Central memory CD4-positive, alpha-beta T cell (primary cell): ENCODE measurements around the gene MTM1.

ENCODE experiments used
- DNase-seq: peaks from one replicate; pipeline ENCODE4 v3.0.0; 2022

MTM1 gene

DNA sequence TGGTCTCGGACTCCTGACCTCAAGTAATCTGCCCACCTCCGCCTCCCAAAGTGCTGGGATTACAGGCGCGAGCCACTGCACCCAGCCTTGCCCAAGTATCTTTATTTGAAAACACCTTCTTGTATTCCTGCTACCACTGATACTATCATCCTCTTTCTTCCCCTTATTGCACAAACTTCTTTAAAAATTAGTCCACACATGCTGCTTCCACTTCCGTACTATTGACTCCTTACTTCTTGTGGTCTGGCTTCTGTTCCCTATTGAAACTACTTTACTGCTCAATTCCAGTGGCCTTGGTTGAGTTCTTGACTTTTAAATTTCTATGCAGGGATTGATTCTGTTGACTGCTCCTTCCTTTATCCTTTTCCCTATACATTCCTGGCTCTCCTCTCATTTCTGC lies 38.8 kb downstream of the MTM1 start:
- DNase-seq: no peak

DNA sequence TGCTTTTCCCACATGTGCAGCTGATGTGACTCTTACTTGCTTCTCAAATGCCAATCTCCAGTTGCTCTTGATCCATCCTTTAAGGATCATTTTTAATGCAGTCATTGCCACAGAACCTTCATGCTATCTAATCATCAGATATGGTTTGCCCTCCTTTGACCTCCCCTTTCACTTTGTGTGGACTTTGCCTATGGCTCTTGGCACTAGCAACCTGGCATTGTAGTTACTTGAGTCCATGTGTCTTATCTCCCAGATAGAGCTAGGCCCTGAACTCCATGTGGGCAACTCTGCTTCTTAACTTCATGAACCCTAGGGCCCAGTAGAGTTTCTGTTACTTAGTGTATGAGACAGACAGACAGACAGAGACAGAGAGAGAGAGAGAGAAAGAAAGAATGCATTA lies 41.6 kb downstream of the MTM1 start:
- no peak for DNase-seq

DNA sequence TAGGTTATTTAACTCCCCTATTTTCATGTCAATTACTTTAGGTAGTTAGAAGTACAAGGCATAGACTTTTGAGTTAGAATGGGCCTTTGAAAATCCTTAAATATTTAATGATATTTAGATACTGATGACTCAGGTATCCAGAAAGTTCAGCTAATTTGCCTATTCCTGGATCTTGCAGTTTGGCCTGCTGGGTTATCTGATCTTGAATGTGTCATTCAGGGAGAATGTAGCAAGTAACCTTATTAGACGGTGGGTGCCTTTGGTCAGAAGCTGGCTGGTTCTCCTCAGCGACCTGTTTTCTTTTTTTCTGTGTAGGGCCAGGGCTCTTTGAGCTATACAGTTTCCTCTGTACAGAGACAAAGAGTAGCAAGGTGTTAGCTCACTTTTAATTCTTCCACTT lies 42.0 kb downstream of the MTM1 start:
- no peak for DNase-seq

DNA sequence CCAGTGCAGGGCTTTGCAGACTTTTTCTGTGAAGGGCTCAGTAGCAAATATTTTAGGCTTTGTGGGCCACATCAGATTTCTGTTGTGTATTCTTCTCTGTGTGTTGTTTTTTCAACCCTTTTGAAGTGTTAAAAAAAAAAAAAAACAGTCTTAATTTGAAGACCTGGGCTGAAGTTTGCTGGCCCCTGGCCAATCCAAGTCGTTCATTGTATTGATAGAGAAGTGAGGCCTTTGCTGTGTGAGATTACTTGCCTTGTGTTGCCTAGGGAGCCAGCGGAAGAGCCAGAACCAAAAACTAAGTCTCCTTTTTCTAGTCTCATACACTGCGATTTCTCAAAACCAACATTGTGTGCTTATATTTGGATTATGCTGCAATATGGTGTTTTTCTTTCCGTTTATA lies 46.9 kb downstream of the MTM1 start:
- no peak for DNase-seq

DNA sequence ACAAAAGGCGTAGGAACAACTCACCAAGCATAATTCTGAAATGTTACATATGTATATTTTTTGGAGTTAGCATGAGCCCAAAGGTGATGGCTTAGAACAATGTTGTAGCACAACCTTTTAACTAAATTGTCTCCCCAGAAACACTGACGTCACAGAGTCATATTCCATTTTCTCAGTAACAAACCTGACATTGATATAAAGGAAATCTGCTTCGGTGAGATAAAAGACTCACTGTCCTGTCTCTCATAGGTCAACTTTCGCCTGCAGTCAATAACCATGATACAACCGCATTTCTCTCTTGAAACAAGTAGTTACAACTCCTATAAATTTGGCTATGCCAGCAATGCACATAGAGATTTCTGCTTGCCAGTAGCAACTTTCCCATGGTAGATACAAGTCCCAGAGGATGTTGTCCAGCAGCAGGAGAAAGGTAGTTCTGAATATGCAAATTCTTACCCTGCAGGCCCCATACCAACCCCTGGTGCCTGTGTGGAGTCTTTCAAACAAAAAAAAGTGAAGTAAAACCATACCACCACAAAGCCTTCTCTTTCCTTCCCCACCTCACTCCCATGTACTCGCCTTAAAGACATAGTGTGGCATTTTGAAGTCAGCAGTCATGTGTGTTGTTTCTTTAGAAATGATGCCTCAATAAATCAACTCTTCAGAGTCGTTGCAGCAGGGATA lies 47.9 kb downstream of the MTM1 start:
- no peak for DNase-seq

DNA sequence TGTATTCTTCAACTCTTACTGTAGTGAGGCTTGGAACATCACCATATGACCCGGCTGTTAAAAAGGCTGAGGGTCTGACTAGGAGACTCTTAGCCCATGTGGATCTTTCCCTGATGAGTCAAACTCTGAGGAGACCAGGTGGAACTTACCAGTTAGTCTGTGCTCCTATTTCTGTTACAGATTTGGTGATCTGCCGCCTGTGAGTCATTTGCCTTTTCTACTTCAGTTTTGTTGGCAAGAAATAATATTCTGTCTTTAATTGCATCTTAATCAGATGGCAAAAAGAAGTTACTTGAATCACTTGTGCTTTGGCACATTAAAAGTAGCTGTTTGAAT lies 48.4 kb downstream of the MTM1 start:
- no peak for DNase-seq

DNA sequence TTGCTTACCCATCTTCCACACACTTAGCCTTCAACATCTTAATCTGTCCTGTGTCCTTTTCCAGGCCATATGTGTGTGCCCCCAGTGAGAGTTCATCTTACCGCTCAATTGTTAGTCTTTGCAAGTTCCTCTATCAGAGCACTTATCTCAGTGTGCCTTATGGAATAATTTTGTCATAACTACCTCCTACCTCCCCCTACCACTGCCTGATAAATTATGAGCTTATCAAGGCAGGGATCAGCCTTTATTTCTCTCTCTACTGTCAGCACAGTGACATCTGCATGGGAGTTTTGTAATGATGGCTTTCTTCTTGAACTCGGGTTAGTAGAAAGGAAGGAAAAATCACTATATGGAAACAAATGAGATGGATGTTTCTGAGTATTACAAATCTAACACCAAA lies 53.2 kb downstream of the MTM1 start:
- no peak for DNase-seq

DNA sequence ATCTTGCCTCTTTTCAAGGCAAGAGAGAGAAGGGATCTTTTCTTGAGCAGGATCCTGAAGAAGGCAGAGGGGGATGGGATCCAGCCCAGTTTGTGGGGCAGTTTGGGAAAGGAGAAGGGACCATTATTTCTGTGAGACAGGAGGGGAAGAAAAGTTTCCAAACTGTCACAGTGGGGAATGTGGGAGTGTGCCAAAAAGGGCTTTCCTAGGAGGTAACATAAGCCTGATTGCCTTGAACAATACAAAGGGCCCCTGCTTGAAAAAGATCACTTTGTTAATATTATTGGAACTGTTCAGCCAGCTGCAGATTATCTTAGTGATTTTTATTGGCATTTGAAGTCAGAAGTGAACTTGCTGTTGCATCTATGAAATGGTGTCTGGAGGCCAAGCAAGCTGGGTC lies 55.2 kb downstream of the MTM1 start:
- DNase-seq: no peak

DNA sequence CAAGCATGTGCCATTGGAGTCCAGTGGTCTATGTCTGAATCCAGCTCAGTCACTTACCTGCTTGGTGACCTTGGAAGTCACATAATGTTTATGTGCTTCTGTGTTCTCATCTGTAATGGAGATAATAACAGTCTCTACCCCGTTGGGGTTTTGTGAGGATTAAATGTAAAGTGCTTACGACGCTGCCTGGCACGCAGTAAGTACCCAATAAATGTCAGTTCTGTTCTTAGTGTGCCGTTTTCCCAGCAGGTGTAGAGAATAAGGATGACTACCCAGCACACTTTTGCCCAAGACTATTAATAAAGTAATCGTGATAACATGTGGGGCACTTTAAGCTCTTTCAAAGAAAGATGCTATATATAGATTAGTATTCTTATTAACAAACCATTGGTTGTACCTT lies 56.7 kb downstream of the MTM1 start:
- DNase-seq: no peak

DNA sequence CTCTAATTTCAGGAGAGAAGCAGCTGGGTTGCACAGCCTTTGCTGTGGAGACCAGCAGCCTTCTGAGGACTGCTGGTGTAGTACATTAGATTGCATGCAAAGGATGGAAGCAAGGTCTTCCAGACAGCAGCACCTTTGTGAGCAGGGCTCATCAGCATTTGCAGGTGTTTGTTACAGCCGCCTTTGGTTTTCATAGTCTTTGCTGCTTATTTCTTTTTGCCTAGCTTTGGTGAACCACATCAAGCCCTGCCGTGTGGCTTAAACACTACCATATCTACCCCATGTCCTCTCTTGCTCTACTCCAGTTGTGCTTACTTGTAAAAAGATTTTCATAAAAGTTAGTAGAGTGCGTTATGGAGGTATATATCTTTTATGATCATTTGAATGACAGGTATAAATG lies 57.5 kb downstream of the MTM1 start:
- no peak for DNase-seq

DNA sequence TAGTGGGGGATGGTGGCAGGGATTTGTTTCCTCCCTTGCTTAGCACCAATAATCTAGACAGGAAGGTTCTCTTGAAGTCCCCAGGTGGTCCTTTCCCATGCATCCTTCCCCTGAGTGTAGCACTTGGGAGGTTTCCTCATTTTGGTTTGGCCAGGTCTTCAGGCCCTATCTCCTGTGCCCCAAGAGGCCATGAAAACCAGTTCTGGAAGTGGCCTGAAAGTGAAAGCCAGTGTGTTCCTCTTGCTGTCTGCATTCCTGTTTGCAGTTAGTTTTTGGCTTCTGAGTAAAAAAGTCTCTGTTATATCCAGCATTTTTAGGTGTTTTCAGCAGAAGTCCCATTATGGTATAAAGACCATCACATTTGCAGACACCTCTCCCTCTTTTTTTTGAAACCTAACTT lies 59.5 kb downstream of the MTM1 start:
- no peak for DNase-seq

DNA sequence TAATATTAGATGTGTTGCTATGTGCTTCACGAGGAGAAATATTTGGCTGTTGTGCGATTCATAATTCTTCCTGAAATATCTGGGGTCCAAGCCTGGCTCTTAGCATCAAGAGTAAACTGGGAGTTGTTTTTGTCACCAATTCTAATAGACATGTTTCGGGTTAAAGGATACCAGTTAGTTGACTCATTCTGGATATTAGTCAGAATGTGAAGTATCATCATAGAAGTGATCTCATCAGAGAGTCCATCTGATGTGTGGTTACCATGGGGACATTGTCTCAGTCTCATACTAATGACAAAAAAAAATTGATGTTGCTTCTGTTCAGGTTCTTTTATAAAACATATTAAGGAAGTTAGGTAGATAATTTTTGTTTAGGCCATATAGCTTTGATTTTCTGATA lies 67.5 kb downstream of the MTM1 start:
- no peak for DNase-seq

DNA sequence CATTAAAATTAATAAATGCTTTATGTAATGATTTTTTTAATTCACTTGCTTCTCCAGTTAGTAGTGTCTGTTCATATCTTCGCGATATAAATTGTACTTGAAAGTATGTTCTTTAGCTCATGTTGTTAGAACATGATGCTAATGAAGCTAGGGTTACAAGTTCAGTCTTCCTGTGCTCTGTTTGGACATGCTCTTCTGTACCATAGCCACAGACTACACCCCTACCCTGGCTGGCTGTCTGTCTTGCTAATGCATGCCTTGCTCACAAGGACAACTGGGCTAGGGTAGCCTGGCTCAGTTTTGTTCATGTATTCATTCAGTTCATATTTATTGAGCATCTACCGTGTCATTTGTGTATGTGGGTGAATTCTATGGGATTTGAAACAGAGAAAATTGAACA lies 74.0 kb downstream of the MTM1 start:
- DNase-seq: no peak

DNA sequence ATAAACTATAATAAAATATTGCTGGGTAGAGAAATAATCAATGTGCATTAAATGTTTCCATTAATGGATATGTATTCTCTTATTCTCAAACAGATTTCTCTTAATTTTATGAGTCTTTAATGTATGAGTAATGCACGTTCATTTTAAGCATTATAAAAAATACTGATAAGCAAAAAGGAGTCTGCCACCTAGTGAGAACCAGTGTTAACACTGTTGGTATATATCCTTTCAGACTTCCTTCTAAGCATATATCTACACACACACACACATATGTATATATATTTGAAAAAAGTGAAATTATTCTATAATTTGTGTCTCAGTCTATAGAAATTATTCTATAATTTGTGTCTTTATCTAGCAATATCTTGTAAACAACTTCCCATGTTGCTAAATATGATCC lies 74.8 kb downstream of the MTM1 start:
- DNase-seq: no peak

DNA sequence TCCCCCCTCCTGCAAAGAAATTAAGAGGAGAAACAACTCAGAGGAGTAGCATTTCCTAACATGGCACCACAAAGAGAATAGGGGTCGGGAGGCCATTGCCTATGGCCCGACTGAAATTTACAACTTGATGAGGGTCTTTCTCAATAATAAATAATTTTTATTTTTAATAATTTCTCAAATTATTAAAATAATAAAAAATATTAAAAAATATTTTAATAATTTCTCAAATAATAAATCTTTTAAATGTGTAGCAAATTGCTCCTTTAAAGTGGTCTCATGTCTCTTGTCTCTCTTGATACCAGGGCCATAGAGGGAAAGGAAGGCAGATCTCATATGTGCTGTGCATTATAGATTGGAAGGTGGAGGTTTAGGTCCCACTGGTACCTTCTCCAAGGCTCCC lies 75.5 kb downstream of the MTM1 start:
- DNase-seq: no peak

DNA sequence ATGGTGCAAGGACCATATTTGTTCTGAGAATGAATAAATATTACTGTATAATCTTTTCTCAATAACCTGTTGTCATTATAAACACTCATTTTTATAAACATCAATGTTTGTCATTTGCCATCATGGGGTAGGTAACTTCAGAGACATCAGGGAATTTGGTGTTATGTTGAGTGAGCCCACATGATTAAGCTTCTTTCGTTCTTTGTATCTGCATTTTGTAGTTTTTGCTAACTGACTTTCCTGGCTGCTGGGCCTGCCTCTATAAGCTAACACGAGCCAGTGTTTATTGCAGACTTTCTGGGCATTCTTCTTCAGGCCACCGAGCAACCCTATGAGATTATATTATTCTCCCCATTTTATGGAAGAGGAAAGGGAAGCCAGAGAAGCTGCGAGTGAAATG lies 76.0 kb downstream of the MTM1 start:
- DNase-seq: no peak

DNA sequence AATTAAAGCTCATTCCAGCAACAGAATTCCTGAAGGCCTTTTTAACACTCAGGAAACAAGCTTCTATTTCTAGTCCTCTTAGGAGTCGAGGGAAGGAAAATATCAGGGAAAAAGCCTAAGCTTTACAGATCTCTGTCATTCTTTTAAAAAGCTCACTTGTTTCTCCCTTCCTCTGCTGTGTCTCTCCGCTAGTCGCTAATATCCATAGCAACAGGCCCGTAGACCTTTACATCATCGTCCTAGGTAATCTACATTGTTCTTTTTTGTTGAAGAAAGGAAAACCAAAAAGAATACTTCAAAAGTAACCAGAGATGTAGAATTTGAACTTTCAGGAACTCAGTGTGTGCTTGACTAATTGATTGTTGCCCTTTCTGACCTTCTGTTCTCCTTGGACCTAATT lies 78.9 kb downstream of the MTM1 start:
- no peak for DNase-seq

DNA sequence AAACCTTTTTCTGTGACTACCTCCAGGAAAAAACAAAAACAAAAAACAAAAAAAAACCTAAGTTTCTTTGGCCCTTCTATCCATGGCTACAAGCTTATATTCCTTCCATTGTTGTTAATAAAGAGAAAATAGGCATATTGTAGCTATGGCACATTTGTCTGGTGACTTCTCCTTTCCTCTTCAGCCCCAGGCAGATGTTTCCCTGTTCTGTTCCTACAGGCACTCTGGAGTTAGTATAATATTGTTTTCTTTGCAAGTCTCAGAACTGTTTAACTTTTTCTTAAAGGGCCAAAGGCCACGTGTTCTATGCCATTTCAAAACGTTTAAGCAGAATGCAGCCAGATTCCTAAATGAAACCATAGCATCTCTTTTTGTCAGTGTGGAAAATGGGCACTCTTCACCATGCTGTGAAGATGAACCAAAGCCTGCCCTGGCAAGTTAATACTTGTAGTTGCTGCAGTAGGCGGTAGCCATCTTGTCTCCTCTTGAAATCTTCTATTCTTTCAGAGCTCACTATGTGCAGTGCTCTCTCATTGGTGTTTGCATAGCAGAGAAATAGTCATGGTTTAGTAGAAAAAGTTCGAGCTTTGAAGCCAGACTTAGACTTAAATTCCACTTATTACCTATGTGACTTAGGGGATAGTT lies 80.0 kb downstream of the MTM1 start:
- DNase-seq: no peak

DNA sequence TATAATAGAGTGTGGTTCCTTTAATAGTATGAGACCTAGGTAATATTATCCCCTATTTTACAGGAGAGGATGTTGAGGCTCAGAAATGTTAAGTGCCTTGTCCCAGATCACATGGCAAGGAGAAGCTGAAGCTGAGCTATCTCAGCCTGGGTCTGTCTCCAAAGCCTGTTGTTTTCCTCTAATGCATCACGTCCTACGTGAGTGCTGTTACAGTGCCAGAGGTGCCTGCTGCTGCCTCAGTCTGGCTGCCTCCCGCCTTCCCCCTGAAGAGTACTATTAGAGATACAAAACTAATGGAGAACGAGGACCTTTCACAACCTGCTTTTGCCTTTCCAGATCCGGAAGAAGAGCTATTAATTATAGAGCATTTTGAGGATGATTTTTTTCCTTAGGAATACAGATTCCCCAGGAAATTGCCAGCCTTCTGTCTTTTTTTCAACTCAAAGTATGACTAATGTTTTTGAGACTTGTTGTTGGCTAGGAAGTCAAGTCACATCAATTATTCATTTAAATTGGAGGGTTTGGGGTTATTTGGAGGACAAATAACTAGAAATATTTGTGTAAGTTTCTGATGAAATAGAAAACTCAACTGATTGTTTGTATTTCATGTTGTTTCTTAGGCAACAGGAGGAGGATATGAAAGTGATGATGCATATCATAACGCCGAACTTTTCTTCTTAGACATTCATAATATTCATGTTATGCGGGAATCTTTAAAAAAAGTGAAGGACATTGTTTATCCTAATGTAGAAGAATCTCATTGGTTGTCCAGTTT lies 80.9 kb downstream of the MTM1 start:
- no peak for DNase-seq

DNA sequence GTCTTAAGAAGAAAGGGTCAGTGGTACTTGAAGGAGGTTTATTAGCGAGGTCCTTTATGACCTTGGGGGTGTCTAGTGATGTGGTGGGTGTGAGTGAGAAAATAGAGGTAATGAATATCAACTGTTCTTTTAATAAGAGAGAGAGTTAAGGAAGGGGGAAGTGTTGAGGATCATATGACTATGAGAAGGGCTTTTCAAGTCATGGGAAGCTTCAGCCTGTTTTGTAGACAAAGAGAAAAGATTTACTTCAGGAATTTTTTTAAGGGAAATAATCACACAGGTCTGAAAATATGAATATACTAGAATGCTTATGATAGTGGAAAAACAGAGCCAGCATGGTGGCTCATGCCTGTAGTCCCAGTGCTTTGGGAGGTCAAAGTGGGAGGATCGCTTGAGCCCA lies 83.5 kb downstream of the MTM1 start:
- DNase-seq: no peak

DNA sequence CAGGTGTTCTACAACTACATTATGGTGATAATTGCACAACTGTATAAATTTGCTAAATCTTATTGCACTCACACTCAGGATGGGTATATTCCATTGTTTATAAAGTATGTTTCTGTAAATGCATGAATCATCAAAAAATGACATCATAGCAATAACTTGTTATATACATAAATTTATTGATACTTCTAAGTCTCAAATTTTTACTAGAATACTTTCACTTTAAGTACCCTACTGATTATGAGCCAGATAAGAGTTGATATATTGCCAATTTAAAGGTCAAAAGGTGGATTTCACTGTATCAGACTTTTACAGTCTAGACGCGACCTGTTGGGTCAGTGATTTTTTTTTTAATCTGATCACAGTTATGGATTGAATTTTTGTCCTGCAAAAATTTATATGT lies 87.4 kb downstream of the MTM1 start:
- no peak for DNase-seq

DNA sequence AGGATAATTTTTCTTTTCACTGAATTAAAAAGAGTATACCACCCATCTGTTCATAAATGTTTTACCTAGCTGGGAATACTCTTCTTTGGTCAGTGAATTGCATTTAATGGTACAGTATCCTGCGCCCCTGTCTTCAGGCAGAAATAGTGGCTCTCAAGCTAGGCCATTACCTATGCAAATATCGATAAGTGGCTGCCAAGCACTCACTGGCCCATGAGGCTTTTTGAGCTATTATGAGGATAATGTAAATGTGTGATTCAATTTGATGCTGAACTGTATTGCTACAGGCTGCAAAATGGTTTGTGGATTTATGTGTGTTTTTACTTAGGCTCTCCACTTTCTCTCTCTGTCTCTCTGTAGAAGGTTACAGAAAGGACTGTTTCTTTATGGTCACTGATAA lies 94.7 kb downstream of the MTM1 start:
- DNase-seq: no peak

DNA sequence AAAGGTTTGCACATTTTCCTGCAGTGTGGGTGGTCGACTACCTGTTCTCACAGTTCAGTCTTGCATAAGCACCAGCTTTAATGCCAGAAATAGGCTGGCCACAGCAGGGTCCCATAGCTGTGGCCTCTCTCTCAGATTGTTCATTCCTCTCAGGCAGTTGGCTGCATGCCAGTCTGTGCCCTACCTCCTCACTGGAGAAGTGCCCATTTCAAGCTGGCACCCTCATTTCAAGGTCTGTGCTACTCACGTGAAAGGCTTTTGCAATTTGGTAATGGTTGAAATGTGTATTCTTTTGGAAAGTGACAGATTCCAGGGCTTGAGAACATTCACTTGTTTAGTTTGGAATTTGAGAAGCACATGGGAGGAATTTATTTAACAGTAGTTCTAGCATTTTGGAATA lies 95.9 kb downstream of the MTM1 start:
- DNase-seq: no peak

DNA sequence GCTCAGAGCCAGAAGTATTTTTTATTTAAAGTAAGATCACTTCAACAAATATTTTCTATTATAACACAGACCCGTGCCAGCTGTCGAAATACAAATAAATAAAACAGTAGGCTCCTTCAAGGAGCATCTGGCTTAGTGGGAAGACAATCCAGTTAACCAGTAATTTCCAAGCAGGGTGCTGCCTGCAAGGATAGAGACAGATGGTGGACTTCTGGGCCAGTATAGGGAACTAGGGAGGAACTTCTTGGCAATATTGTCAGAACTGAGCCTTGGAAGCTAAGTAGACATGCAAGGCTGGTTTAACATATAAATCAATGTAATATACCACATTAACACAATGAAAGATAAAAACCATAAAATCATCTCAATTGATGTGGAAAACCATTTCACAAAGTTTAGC lies 107.8 kb downstream of the MTM1 start:
- no peak for DNase-seq

DNA sequence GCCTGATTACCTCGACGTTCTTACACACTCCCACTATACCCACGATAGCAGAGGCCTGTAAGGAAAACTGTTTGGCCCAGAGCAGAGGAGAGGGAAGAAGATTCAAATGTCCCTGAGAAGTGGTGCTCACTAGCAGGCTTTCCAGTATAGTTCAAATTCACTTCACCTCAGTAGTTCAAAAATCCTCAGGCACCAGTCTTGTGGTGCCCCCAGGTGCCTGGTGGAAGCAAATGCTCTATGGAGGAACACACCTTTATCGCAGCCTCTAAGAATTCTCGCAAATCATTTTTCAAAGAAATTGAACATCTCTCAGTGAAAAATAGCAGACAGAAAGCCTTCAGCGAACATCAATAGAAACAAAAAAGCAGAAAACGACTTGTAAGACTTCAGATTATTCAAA lies 112.6 kb downstream of the MTM1 start:
- DNase-seq: no peak
